ENCODE measurements around the gene PRKAR1B.

GRCh38 chr7:751826-752225, 24.7 kb upstream of the PRKAR1B start:
- no peak for TF ChIP-seq CTCF (IDR thresholded peaks at IDR 0.05; ENCODE audit: low read length)
- no peak for TF ChIP-seq EZH2 (IDR thresholded peaks at IDR 0.05; ENCODE audit: borderline replicate concordance, low read length)

All from OCI-LY1 (cell line).